HEK293 (cell line): ENCODE measurements around the gene OXSR1.

Experiments used
- CTCF ChIA-PET: fragments of 350-600 bp; formaldehyde crosslinking; extraction: SDS; loops from one replicate; lab custom pipeline; 2021; ENCODE audit warnings: antibody characterized with exemption; lab: Yijun Ruan, JAX
- POLR2A ChIA-PET: fragments of 300-600 bp; formaldehyde crosslinking; extraction: SDS; loops from one replicate; lab custom pipeline; 2020; ENCODE audit warnings: antibody characterized with exemption, inconsistent platforms; lab: Yijun Ruan, JAX
- H3K27ac ChIP-seq: fragments of 200-500 bp; sonication (Bioruptor generic); 2 replicates; pipeline ENCODE4 v1.5.1; 2014; ENCODE audit warnings: low read depth, low read length, control low read depth, inconsistent platforms; ENCODE audit errors: extremely low read depth
- H3K36me3 ChIP-seq, 2 experiments: fragments of 200-500 bp in 1 of 2; sonication (Bioruptor generic) in 1 of 2; 1 replicate in 1 of 2; 2 replicates in 1 of 2; pipeline ENCODE4 v1.5.1; 2014 to 2017; ENCODE audit warnings: inconsistent platforms in 2 of 2, low read length in 2 of 2; ENCODE audit not compliant: control insufficient read depth in 2 of 2, insufficient read depth in 1 of 2
- H3K4me1 ChIP-seq: fragments of 200-500 bp; sonication (Bioruptor generic); 2 replicates; pipeline ENCODE4 v1.5.1; 2014; ENCODE audit warnings: mild to moderate bottlenecking, low read length, inconsistent platforms; ENCODE audit not compliant: control insufficient read depth, insufficient read depth
- H3K4me3 ChIP-seq: 2 replicates; pipeline ENCODE4 v1.5.1; 2011; ENCODE audit warnings: low read depth, mild to moderate bottlenecking, control low read depth, low read length, moderate library complexity
- H3K9me3 ChIP-seq: fragments of 200-500 bp; sonication (Bioruptor generic); 2 replicates; pipeline ENCODE4 v1.5.1; 2014; ENCODE audit warnings: low read depth, low read length, inconsistent platforms; ENCODE audit not compliant: control insufficient read depth, insufficient read depth
- GFI1B ChIP-seq: fragments of 450-650 bp; formaldehyde crosslinking; IDR thresholded peaks from 2 replicates; pipeline ENCODE4 v1.5.1; 2016; ENCODE audit warnings: missing biosample characterization, missing genetic modification characterization
- GLIS1 ChIP-seq: fragments of 450-650 bp; formaldehyde crosslinking; IDR thresholded peaks from 2 replicates; pipeline ENCODE4 v1.5.1; 2016; ENCODE audit warnings: missing biosample characterization, missing genetic modification characterization
- HOXD13 ChIP-seq: sonication (generic); formaldehyde crosslinking; IDR thresholded peaks from 2 replicates; pipeline ENCODE4 v1.8.0; 2022; ENCODE audit warnings: missing genetic modification reagents, borderline replicate concordance
- OSR2 ChIP-seq: fragments of 450-650 bp; formaldehyde crosslinking; IDR thresholded peaks from 2 replicates; pipeline ENCODE4 v1.5.1; 2016; ENCODE audit warnings: missing biosample characterization, missing genetic modification characterization
- REPIN1 ChIP-seq: fragments of 450-650 bp; formaldehyde crosslinking; IDR thresholded peaks from 2 replicates; pipeline ENCODE4 v1.5.1; 2017; ENCODE audit warnings: missing biosample characterization, missing genetic modification characterization, low read depth
- SCRT1 ChIP-seq: fragments of 450-650 bp; formaldehyde crosslinking; IDR thresholded peaks from 2 replicates; pipeline ENCODE4 v1.5.1; 2016; ENCODE audit warnings: missing biosample characterization, missing genetic modification characterization, borderline replicate concordance
- ZBTB21 ChIP-seq: fragments of 450-650 bp; formaldehyde crosslinking; IDR thresholded peaks from 2 replicates; pipeline ENCODE4 v1.5.1; 2017; ENCODE audit warnings: missing biosample characterization, missing genetic modification characterization
- ZBTB48 ChIP-seq: fragments of 450-650 bp; formaldehyde crosslinking; IDR thresholded peaks from 2 replicates; pipeline ENCODE4 v1.5.1; 2016; ENCODE audit warnings: missing biosample characterization, missing genetic modification characterization
- ZFP69B ChIP-seq: fragments of 450-650 bp; formaldehyde crosslinking; IDR thresholded peaks from 2 replicates; pipeline ENCODE4 v1.5.1; 2016; ENCODE audit warnings: missing biosample characterization, missing genetic modification characterization
- ZNF132 ChIP-seq: fragments of 450-650 bp; formaldehyde crosslinking; IDR thresholded peaks from 2 replicates; pipeline ENCODE4 v1.5.1; 2017; ENCODE audit warnings: missing biosample characterization, missing genetic modification characterization, borderline replicate concordance
- ZNF138 ChIP-seq: fragments of 450-650 bp; formaldehyde crosslinking; IDR thresholded peaks from 2 replicates; pipeline ENCODE4 v1.5.1; 2016; ENCODE audit warnings: missing biosample characterization, missing genetic modification characterization, borderline replicate concordance
- ZNF174 ChIP-seq: fragments of 450-650 bp; formaldehyde crosslinking; IDR thresholded peaks from 2 replicates; pipeline ENCODE4 v1.5.0; 2017; ENCODE audit warnings: missing biosample characterization, mild to moderate bottlenecking, missing genetic modification characterization
- ZNF23 ChIP-seq: fragments of 450-650 bp; formaldehyde crosslinking; IDR thresholded peaks from 2 replicates; pipeline ENCODE4 v1.5.1; 2016; ENCODE audit warnings: missing biosample characterization, missing genetic modification characterization, borderline replicate concordance
- ZNF248 ChIP-seq: fragments of 450-650 bp; formaldehyde crosslinking; IDR thresholded peaks from 2 replicates; pipeline ENCODE4 v1.5.1; 2017; ENCODE audit warnings: missing biosample characterization, missing genetic modification characterization
- ZNF514 ChIP-seq: fragments of 450-650 bp; formaldehyde crosslinking; IDR thresholded peaks from 2 replicates; pipeline ENCODE4 v1.5.1; 2016; ENCODE audit warnings: missing biosample characterization, missing genetic modification characterization
- ZNF529 ChIP-seq: fragments of 450-650 bp; formaldehyde crosslinking; IDR thresholded peaks from 2 replicates; pipeline ENCODE4 v1.5.1; 2017; ENCODE audit warnings: missing genetic modification characterization, missing biosample characterization; ENCODE audit not compliant: insufficient replicate concordance
- ZNF560 ChIP-seq: fragments of 450-650 bp; formaldehyde crosslinking; IDR thresholded peaks from 2 replicates; pipeline ENCODE4 v1.5.1; 2017; ENCODE audit warnings: missing biosample characterization, missing genetic modification characterization, borderline replicate concordance
- ZNF600 ChIP-seq: fragments of 450-650 bp; formaldehyde crosslinking; IDR thresholded peaks from 2 replicates; pipeline ENCODE4 v1.5.1; 2016; ENCODE audit warnings: missing biosample characterization, missing genetic modification characterization
- ZNF623 ChIP-seq: fragments of 450-650 bp; formaldehyde crosslinking; IDR thresholded peaks from 2 replicates; pipeline ENCODE4 v1.5.1; 2016; ENCODE audit warnings: missing biosample characterization, missing genetic modification characterization
- ZNF768 ChIP-seq: fragments of 450-650 bp; formaldehyde crosslinking; IDR thresholded peaks from 2 replicates; pipeline ENCODE4 v1.5.1; 2018; ENCODE audit warnings: missing biosample characterization, mild to moderate bottlenecking, missing genetic modification characterization
- TF ChIP-seq, protein P1 (sequence below): fragments of 450-650 bp; formaldehyde crosslinking; IDR thresholded peaks from 2 replicates; pipeline ENCODE4 v1.5.1; 2016; ENCODE audit warnings: missing biosample characterization, missing genetic modification characterization, borderline replicate concordance
- TF ChIP-seq, protein P2 (sequence below): fragments of 450-650 bp; formaldehyde crosslinking; IDR thresholded peaks from 2 replicates; pipeline ENCODE4 v1.5.1; 2016; ENCODE audit warnings: missing biosample characterization, missing genetic modification characterization
- TF ChIP-seq, protein P3 (sequence below): fragments of 450-650 bp; formaldehyde crosslinking; IDR thresholded peaks from 2 replicates; pipeline ENCODE4 v1.5.1; 2016; ENCODE audit warnings: missing biosample characterization, missing genetic modification characterization
- TF ChIP-seq, protein P4 (sequence below): fragments of 450-650 bp; formaldehyde crosslinking; IDR thresholded peaks from 2 replicates; pipeline ENCODE4 v1.5.1; 2016; ENCODE audit warnings: missing biosample characterization, missing genetic modification characterization
- TF ChIP-seq, protein P5 (sequence below): fragments of 450-650 bp; formaldehyde crosslinking; IDR thresholded peaks from 2 replicates; pipeline ENCODE4 v1.5.1; 2017; ENCODE audit warnings: missing biosample characterization, missing genetic modification characterization

Gene OXSR1

DNA sequence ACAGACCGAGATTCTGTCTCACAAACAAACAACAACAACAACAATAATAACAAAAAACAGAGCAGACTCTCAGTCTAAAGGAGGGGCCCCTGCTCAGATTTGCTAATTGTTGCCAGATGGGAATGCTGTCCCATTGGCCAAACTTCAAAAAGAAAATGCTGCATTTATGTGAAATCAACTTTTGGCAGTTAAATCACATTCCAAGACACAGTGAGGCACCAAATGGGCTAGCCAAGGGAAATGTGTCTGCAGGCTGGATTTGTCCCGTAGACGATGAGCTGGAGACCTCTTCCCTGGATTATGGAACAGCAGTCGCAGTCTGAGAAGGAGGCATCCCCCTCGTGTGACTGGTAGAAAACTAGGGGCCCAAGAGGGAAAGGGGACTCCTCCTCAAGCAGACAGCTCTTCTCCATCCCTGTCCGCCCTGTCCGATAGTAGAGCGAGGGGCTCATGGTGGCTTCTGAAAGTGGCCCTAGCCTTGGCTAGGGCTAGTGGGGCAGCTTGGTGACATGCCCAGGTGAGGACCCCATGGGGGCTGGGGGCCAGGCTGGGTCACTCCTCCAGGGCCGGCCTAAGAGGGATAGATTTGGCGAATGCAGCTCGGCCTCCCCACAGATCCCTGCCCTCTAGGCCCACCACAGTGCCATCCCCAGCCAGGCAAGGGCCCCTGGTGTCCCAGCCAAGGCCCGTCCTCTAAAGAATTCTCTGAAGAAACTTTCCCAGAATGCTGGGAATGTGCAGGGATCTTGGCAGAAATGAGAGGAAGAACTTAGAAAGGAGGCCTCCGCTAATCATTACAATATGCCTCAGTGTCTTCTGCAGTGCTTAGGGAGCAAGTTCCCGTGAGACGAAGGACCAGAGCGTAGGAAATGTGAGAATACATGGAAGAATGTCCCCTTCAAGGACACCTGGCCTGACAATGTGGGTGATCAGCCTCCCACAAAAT is 118.7 kb downstream of the OXSR1 start:
- POLR2A ChIA-PET, result no interaction called here
- TF ChIP-seq ZNF514 (tag by site-specific recombination) (no peak), ZBTB48 (tag by site-specific recombination) (no peak), ZNF529 (tag by site-specific recombination) (no peak), ZNF560 (tag by site-specific recombination) (no peak), HOXD13 (CRISPR knock-in tag) (no peak), GFI1B (tag by site-specific recombination) (no peak), ZBTB21 (tag by site-specific recombination) (no peak), ZNF623 (tag by site-specific recombination) (no peak), ZNF600 (tag by site-specific recombination) (no peak), ZNF768 (no peak)
- TF ChIP-seq, protein P1, sequence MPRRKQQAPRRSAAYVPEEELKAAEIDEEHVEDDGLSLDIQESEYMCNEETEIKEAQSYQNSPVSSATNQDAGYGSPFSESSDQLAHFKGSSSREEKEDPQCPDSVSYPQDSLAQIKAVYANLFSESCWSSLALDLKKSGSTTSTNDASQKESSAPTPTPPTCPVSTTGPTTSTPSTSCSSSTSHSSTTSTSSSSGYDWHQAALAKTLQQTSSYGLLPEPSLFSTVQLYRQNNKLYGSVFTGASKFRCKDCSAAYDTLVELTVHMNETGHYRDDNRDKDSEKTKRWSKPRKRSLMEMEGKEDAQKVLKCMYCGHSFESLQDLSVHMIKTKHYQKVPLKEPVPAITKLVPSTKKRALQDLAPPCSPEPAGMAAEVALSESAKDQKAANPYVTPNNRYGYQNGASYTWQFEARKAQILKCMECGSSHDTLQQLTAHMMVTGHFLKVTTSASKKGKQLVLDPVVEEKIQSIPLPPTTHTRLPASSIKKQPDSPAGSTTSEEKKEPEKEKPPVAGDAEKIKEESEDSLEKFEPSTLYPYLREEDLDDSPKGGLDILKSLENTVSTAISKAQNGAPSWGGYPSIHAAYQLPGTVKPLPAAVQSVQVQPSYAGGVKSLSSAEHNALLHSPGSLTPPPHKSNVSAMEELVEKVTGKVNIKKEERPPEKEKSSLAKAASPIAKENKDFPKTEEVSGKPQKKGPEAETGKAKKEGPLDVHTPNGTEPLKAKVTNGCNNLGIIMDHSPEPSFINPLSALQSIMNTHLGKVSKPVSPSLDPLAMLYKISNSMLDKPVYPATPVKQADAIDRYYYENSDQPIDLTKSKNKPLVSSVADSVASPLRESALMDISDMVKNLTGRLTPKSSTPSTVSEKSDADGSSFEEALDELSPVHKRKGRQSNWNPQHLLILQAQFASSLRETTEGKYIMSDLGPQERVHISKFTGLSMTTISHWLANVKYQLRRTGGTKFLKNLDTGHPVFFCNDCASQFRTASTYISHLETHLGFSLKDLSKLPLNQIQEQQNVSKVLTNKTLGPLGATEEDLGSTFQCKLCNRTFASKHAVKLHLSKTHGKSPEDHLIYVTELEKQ (tag by site-specific recombination), result no peak
- TF ChIP-seq, protein P2, sequence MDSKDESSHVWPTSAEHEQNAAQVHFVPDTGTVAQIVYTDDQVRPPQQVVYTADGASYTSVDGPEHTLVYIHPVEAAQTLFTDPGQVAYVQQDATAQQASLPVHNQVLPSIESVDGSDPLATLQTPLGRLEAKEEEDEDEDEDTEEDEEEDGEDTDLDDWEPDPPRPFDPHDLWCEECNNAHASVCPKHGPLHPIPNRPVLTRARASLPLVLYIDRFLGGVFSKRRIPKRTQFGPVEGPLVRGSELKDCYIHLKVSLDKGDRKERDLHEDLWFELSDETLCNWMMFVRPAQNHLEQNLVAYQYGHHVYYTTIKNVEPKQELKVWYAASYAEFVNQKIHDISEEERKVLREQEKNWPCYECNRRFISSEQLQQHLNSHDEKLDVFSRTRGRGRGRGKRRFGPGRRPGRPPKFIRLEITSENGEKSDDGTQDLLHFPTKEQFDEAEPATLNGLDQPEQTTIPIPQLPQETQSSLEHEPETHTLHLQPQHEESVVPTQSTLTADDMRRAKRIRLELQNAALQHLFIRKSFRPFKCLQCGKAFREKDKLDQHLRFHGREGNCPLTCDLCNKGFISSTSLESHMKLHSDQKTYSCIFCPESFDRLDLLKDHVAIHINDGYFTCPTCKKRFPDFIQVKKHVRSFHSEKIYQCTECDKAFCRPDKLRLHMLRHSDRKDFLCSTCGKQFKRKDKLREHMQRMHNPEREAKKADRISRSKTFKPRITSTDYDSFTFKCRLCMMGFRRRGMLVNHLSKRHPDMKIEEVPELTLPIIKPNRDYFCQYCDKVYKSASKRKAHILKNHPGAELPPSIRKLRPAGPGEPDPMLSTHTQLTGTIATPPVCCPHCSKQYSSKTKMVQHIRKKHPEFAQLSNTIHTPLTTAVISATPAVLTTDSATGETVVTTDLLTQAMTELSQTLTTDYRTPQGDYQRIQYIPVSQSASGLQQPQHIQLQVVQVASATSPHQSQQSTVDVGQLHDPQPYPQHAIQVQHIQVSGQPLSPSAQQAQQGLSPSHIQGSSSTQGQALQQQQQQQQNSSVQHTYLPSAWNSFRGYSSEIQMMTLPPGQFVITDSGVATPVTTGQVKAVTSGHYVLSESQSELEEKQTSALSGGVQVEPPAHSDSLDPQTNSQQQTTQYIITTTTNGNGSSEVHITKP (tag by site-specific recombination), result no peak
- TF ChIP-seq, protein P3, sequence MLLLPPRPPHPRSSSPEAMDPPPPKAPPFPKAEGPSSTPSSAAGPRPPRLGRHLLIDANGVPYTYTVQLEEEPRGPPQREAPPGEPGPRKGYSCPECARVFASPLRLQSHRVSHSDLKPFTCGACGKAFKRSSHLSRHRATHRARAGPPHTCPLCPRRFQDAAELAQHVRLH (tag by site-specific recombination), result no peak

DNA sequence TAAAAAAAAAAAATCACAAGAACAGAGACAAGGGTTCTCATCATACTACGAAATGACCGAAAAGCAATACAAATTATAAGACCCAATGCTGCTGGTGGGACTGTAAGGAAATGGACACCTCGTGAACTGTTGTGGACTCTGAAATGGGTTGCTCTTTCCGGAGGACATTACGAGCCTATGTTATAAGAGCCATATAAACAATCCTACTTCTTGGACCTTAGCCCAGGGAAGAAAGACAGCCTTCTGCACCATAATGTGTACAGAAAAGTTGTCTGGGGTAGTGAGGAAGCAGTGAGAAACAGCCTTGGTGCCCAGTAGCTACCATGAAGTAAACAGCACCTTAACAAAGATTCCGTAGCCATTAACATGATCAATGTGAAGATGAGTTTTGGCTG is 119.4 kb downstream of the OXSR1 start:
- Histone ChIP-seq H3K4me3 (no peak overlapping the region), H3K27ac (no peak overlapping the region), H3K9me3 (no peaks in the 10 kb centered on the region), H3K36me3 (no peaks in the 10 kb centered on the region), H3K4me1 (no peaks in the 10 kb centered on the region)
- POLR2A ChIA-PET, result no interaction called here
- CTCF ChIA-PET, result no interaction called here
- no peak for TF ChIP-seq GLIS1 (tag by site-specific recombination)
- no peak for TF ChIP-seq ZNF174 (tag by site-specific recombination)
- TF ChIP-seq ZNF529 (tag by site-specific recombination), result no peak
- no peak for TF ChIP-seq ZNF132 (tag by site-specific recombination)
- no peak for TF ChIP-seq OSR2 (tag by site-specific recombination)
- TF ChIP-seq, protein P4, sequence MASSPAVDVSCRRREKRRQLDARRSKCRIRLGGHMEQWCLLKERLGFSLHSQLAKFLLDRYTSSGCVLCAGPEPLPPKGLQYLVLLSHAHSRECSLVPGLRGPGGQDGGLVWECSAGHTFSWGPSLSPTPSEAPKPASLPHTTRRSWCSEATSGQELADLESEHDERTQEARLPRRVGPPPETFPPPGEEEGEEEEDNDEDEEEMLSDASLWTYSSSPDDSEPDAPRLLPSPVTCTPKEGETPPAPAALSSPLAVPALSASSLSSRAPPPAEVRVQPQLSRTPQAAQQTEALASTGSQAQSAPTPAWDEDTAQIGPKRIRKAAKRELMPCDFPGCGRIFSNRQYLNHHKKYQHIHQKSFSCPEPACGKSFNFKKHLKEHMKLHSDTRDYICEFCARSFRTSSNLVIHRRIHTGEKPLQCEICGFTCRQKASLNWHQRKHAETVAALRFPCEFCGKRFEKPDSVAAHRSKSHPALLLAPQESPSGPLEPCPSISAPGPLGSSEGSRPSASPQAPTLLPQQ, result no peak
- no peak for TF ChIP-seq ZNF23 (tag by site-specific recombination)
- no peak for TF ChIP-seq ZFP69B
- TF ChIP-seq ZNF248 (tag by site-specific recombination), result no peak
- no peak for TF ChIP-seq SCRT1
- no peak for TF ChIP-seq ZNF138
- TF ChIP-seq, protein P5, sequence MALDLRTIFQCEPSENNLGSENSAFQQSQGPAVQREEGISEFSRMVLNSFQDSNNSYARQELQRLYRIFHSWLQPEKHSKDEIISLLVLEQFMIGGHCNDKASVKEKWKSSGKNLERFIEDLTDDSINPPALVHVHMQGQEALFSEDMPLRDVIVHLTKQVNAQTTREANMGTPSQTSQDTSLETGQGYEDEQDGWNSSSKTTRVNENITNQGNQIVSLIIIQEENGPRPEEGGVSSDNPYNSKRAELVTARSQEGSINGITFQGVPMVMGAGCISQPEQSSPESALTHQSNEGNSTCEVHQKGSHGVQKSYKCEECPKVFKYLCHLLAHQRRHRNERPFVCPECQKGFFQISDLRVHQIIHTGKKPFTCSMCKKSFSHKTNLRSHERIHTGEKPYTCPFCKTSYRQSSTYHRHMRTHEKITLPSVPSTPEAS, result no peak
- no peak for TF ChIP-seq REPIN1 (tag by site-specific recombination)

More for the DNA sequence above, 118.7 kb downstream of the OXSR1 start:
- Histone ChIP-seq H3K27ac (no peak overlapping the region), H3K4me1 (no peaks in the 10 kb centered on the region), H3K4me3 (no peak overlapping the region), H3K36me3 (no peaks in the 10 kb centered on the region), H3K9me3 (no peaks in the 10 kb centered on the region)
- CTCF ChIA-PET, result no interaction called here
